ENCODE results near the gene DLD. TPM values are rescaled to one million over a fixed set of nuclear protein-coding genes. Genes with fewer than 3 reads are reported as not detected.
A peak's percentile ranks its signal among the peaks of the same experiment; 100 is the strongest.
"Not testable (repeated sequence)": the region's sequence is repeated elsewhere in the genome, so short reads cannot be mapped to it uniquely, and the experiment has no call there.

Gene DLD
- total RNA-seq, result 100 to 1,000 TPM in 3 of 4 donors, 10 to 100 TPM in 1; 79.3 to 246 (median 148) TPM

GRCh38 chr7:107890962-107891635 is at the start of gene DLD:
Gene DLD, plus strand, starts transcription at chr7:107891183. Its CDS starts 68 bp downstream, at chr7:107891251.
- peak within 1 kb of the TSS; percentile 71 to 98 (median 97) for H3K27ac ChIP-seq
- 0% methylated on average over 13 to 19 of the region's 55 CpGs for WGBS, 2 donors (ENCODE audit: low coverage in 1 of 2)
- peaks cover 0 to 54% (median 18%) of the 10 kb centered on the region in 3 donors for H3K4me1 ChIP-seq
- no peaks in the 10 kb centered on the region for H3K27me3 ChIP-seq
- peaks cover 0 to 20% of the 10 kb centered on the region in 2 donors for H3K36me3 ChIP-seq
- H3K4me3 ChIP-seq, result peak within 1 kb of the TSS; percentile 52 to 84
- no peaks in the 10 kb centered on the region for H3K9me3 ChIP-seq
- peak; percentile 92 for TF ChIP-seq POLR2AphosphoS5 (IDR thresholded peaks at IDR 0.05)
- peak; percentile 39 for TF ChIP-seq EP300 (IDR thresholded peaks at IDR 0.05)
- TF ChIP-seq, protein P1, sequence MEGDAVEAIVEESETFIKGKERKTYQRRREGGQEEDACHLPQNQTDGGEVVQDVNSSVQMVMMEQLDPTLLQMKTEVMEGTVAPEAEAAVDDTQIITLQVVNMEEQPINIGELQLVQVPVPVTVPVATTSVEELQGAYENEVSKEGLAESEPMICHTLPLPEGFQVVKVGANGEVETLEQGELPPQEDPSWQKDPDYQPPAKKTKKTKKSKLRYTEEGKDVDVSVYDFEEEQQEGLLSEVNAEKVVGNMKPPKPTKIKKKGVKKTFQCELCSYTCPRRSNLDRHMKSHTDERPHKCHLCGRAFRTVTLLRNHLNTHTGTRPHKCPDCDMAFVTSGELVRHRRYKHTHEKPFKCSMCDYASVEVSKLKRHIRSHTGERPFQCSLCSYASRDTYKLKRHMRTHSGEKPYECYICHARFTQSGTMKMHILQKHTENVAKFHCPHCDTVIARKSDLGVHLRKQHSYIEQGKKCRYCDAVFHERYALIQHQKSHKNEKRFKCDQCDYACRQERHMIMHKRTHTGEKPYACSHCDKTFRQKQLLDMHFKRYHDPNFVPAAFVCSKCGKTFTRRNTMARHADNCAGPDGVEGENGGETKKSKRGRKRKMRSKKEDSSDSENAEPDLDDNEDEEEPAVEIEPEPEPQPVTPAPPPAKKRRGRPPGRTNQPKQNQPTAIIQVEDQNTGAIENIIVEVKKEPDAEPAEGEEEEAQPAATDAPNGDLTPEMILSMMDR (IDR thresholded peaks at IDR 0.05), result peak in 2 of 4 experiments; percentile 6 to 25
- peak; percentile 75 to 91 for TF ChIP-seq POLR2A (IDR thresholded peaks at IDR 0.05)
- peak; percentile 99 for ATAC-seq

GRCh38 chr7:107842213-107842612 is 48.8 kb upstream of the DLD start:
- Histone ChIP-seq H3K4me1 (no peaks in the 10 kb centered on the region), H3K27ac (no peak overlapping the region), H3K36me3 (no peaks in the 10 kb centered on the region), H3K4me3 (no peak overlapping the region), H3K27me3 (no peaks in the 10 kb centered on the region), H3K9me3 (no peaks in the 10 kb centered on the region)
- ATAC-seq, result no peak
- TF ChIP-seq POLR2AphosphoS5 (IDR thresholded peaks at IDR 0.05), result no peak
- TF ChIP-seq, protein P1 (IDR thresholded peaks at IDR 0.05), result no peak
- no peak for TF ChIP-seq EP300 (IDR thresholded peaks at IDR 0.05)
- no peak for TF ChIP-seq POLR2A (IDR thresholded peaks at IDR 0.05)
- WGBS, 2 donors (ENCODE audit: low coverage in 1 of 2), result 78 to 92% methylated on average over 3 of the region's 3 CpGs

- no peaks in the 10 kb centered on the region for H3K36me3 ChIP-seq
- no peak overlapping the region for H3K27ac ChIP-seq
- TF ChIP-seq POLR2AphosphoS5 (IDR thresholded peaks at IDR 0.05), result no peak
- TF ChIP-seq POLR2A (IDR thresholded peaks at IDR 0.05), result no peak
- TF ChIP-seq, protein P1 (IDR thresholded peaks at IDR 0.05), result no peak
- no peak for TF ChIP-seq EP300 (IDR thresholded peaks at IDR 0.05)
- WGBS, 2 donors (ENCODE audit: low coverage in 1 of 2), result 91 to 94% methylated on average over 3 to 15 of the region's 16 CpGs
- H3K4me3 ChIP-seq, result no peak overlapping the region
- no peaks in the 10 kb centered on the region for H3K4me1 ChIP-seq
- no peak for ATAC-seq
- H3K27me3 ChIP-seq, result no peaks in the 10 kb centered on the region
- H3K9me3 ChIP-seq, result no peaks in the 10 kb centered on the region
Observed at GRCh38 chr7:107843184-107843583, 47.8 kb upstream of the DLD start.

DNA sequence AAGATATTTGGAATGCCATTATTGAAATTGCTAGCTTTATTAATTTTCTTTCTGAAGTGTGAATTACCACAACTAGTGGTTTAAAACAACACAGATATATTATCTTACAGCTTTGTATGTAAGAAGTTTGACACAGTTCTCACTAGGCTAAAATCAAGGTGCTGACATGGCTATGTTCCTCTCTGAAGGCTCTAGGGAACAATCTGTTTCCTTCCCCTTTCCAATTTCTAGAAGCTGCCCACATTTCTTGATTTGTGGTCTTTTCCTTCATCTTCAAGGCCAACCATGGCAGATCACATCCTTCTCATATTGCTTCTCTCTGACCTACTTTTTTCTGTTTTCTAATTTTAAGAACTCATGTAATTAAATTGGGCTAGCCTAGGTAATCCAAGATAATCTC is 44.7 kb upstream of the DLD start:
- Histone ChIP-seq H3K36me3 (no peaks in the 10 kb centered on the region), H3K4me1 (no peaks in the 10 kb centered on the region), H3K9me3 (no peaks in the 10 kb centered on the region), H3K27ac (no peak overlapping the region), H3K4me3 (no peak overlapping the region), H3K27me3 (no peaks in the 10 kb centered on the region)
- no peak for ATAC-seq
- TF ChIP-seq POLR2AphosphoS5 (IDR thresholded peaks at IDR 0.05) (no peak), POLR2A (IDR thresholded peaks at IDR 0.05) (no peak), EP300 (IDR thresholded peaks at IDR 0.05) (no peak)
- TF ChIP-seq, protein P1 (IDR thresholded peaks at IDR 0.05), result no peak

GRCh38 chr7:107847168-107847835 is 43.7 kb upstream of the DLD start:
- Histone ChIP-seq H3K9me3 (no peaks in the 10 kb centered on the region), H3K4me1 (no peaks in the 10 kb centered on the region)
- 100% methylated on average over 1 of the region's 18 CpGs for WGBS, 2 donors (ENCODE audit: low coverage in 1 of 2)

GRCh38 chr7:107847836-107848175 is 43.2 kb upstream of the DLD start:
- not testable (repeated sequence) for H3K4me3 ChIP-seq, ATAC-seq, H3K9me3 ChIP-seq, H3K36me3 ChIP-seq, H3K27ac ChIP-seq, H3K27me3 ChIP-seq, H3K4me1 ChIP-seq
- WGBS, 2 donors (ENCODE audit: low coverage in 1 of 2), result no CpG with 5 or more reads among the region's 20 CpGs

More at GRCh38 chr7:107847168-107847835, 43.7 kb upstream of the DLD start:
- H3K36me3 ChIP-seq, result no peaks in the 10 kb centered on the region
- no peak overlapping the region for H3K4me3 ChIP-seq
- no peak for ATAC-seq
- no peak overlapping the region for H3K27ac ChIP-seq
- no peaks in the 10 kb centered on the region for H3K27me3 ChIP-seq
- TF ChIP-seq POLR2AphosphoS5 (IDR thresholded peaks at IDR 0.05) (no peak), EP300 (IDR thresholded peaks at IDR 0.05) (no peak), POLR2A (IDR thresholded peaks at IDR 0.05) (no peak)
- TF ChIP-seq, protein P1 (IDR thresholded peaks at IDR 0.05), result no peak

GRCh38 chr7:107848211-107848610 is 42.8 kb upstream of the DLD start:
- H3K9me3 ChIP-seq, H3K36me3 ChIP-seq, H3K4me1 ChIP-seq, H3K27me3 ChIP-seq, H3K4me3 ChIP-seq, ATAC-seq, H3K27ac ChIP-seq: not testable (repeated sequence)
- no CpG with 5 or more reads among the region's 31 CpGs for WGBS, 2 donors (ENCODE audit: low coverage in 1 of 2)
